ENCODE data around the gene CYBB.

Gene CYBB

GRCh38 chrX:37830371-37830770 is 50.5 kb downstream of the CYBB start:
- Histone ChIP-seq H3K27ac (ENCODE audit: low read depth, low read length) (no peak overlapping the region), H3K27me3 (ENCODE audit: insufficient read depth, low read length) (no peaks in the 10 kb centered on the region), H3K4me1 (ENCODE audit: control insufficient read depth, insufficient read depth, low read length, unreplicated experiment) (no peaks in the 10 kb centered on the region), H3K36me3 (ENCODE audit: insufficient read depth, low read length) (no peaks in the 10 kb centered on the region), H3K4me3 (ENCODE audit: low read depth, low read length) (no peak overlapping the region), H2AFZ (ENCODE audit: low read length, unreplicated experiment) (no peak overlapping the region), H3K79me2 (ENCODE audit: control insufficient read depth, insufficient read depth, low read length, unreplicated experiment) (no peaks in the 10 kb centered on the region)

GRCh38 chrX:37834937-37835336 is 55.1 kb downstream of the CYBB start:
- Histone ChIP-seq H3K27ac (ENCODE audit: low read depth, low read length) (no peak overlapping the region), H3K4me1 (ENCODE audit: control insufficient read depth, insufficient read depth, low read length, unreplicated experiment) (no peaks in the 10 kb centered on the region), H3K4me3 (ENCODE audit: low read depth, low read length) (no peak overlapping the region), H3K36me3 (ENCODE audit: insufficient read depth, low read length) (no peaks in the 10 kb centered on the region), H3K27me3 (ENCODE audit: insufficient read depth, low read length) (no peaks in the 10 kb centered on the region), H3K79me2 (ENCODE audit: control insufficient read depth, insufficient read depth, low read length, unreplicated experiment) (no peaks in the 10 kb centered on the region), H2AFZ (ENCODE audit: low read length, unreplicated experiment) (no peak overlapping the region)

- Histone ChIP-seq H3K4me3 (ENCODE audit: low read depth, low read length) (no peak overlapping the region), H3K4me1 (ENCODE audit: control insufficient read depth, insufficient read depth, low read length, unreplicated experiment) (no peaks in the 10 kb centered on the region), H3K27ac (ENCODE audit: low read depth, low read length) (no peak overlapping the region), H3K36me3 (ENCODE audit: insufficient read depth, low read length) (no peaks in the 10 kb centered on the region), H3K79me2 (ENCODE audit: control insufficient read depth, insufficient read depth, low read length, unreplicated experiment) (no peaks in the 10 kb centered on the region), H3K27me3 (ENCODE audit: insufficient read depth, low read length) (no peaks in the 10 kb centered on the region), H2AFZ (ENCODE audit: low read length, unreplicated experiment) (no peak overlapping the region)
These were observed 61.1 kb downstream of the CYBB start for GRCh38 chrX:37840931-37841330.

- Histone ChIP-seq H3K27me3 (ENCODE audit: insufficient read depth, low read length) (no peaks in the 10 kb centered on the region), H3K4me1 (ENCODE audit: control insufficient read depth, insufficient read depth, low read length, unreplicated experiment) (peaks cover 7% of the 10 kb centered on the region), H3K4me3 (ENCODE audit: low read depth, low read length) (no peak overlapping the region), H3K36me3 (ENCODE audit: insufficient read depth, low read length) (no peaks in the 10 kb centered on the region), H3K27ac (ENCODE audit: low read depth, low read length) (no peak overlapping the region), H3K79me2 (ENCODE audit: control insufficient read depth, insufficient read depth, low read length, unreplicated experiment) (no peaks in the 10 kb centered on the region), H2AFZ (ENCODE audit: low read length, unreplicated experiment) (no peak overlapping the region)
These were observed 64.8 kb downstream of the CYBB start for GRCh38 chrX:37844622-37845021.

- Histone ChIP-seq H3K27ac (ENCODE audit: low read depth, low read length) (no peak overlapping the region), H3K4me1 (ENCODE audit: control insufficient read depth, insufficient read depth, low read length, unreplicated experiment) (peaks cover 7% of the 10 kb centered on the region), H3K27me3 (ENCODE audit: insufficient read depth, low read length) (no peaks in the 10 kb centered on the region), H3K79me2 (ENCODE audit: control insufficient read depth, insufficient read depth, low read length, unreplicated experiment) (no peaks in the 10 kb centered on the region), H3K4me3 (ENCODE audit: low read depth, low read length) (peak overlapping the region; percentile 82), H2AFZ (ENCODE audit: low read length, unreplicated experiment) (no peak overlapping the region), H3K36me3 (ENCODE audit: insufficient read depth, low read length) (no peaks in the 10 kb centered on the region)
These were observed 66.3 kb downstream of the CYBB start for GRCh38 chrX:37846141-37846540.

GRCh38 chrX:37846558-37846933 is 66.7 kb downstream of the CYBB start:
- Histone ChIP-seq H3K27me3 (ENCODE audit: insufficient read depth, low read length) (no peaks in the 10 kb centered on the region), H3K27ac (ENCODE audit: low read depth, low read length) (0 out of 2 replicates have a peak overlapping the region, but pooled peaks have one; percentile 55), H2AFZ (ENCODE audit: low read length, unreplicated experiment) (no peak overlapping the region), H3K4me1 (ENCODE audit: control insufficient read depth, insufficient read depth, low read length, unreplicated experiment) (peaks cover 7% of the 10 kb centered on the region), H3K4me3 (ENCODE audit: low read depth, low read length) (peak overlapping the region; percentile 82), H3K36me3 (ENCODE audit: insufficient read depth, low read length) (no peaks in the 10 kb centered on the region), H3K79me2 (ENCODE audit: control insufficient read depth, insufficient read depth, low read length, unreplicated experiment) (no peaks in the 10 kb centered on the region)

- H3K4me3 ChIP-seq (ENCODE audit: low read depth, low read length) = peak within 1 kb of the TSS; percentile 82
- no peaks in the 10 kb centered on the region for H3K36me3 ChIP-seq (ENCODE audit: insufficient read depth, low read length)
- no peaks in the 10 kb centered on the region for H3K79me2 ChIP-seq (ENCODE audit: control insufficient read depth, insufficient read depth, low read length, unreplicated experiment)
- peak within 1 kb of the TSS; percentile 91 for H2AFZ ChIP-seq (ENCODE audit: low read length, unreplicated experiment)
- peaks cover 7% of the 10 kb centered on the region for H3K4me1 ChIP-seq (ENCODE audit: control insufficient read depth, insufficient read depth, low read length, unreplicated experiment)
- peak within 1 kb of the TSS; percentile 55 for H3K27ac ChIP-seq (ENCODE audit: low read depth, low read length)
- H3K27me3 ChIP-seq (ENCODE audit: insufficient read depth, low read length) = no peaks in the 10 kb centered on the region
These were observed 67.3 kb downstream of the CYBB start, which contains the start of gene DYNLT3 for GRCh38 chrX:37846934-37847732. DYNLT3 (minus strand) TSS chrX:37847571; CDS start chrX:37847510, 61 bp downstream.

GRCh38 chrX:37847733-37848197 is 67.9 kb downstream of the CYBB start:
- H3K27me3 ChIP-seq (ENCODE audit: insufficient read depth, low read length) = no peaks in the 10 kb centered on the region
- no peaks in the 10 kb centered on the region for H3K36me3 ChIP-seq (ENCODE audit: insufficient read depth, low read length)
- peak overlapping the region; percentile 91 for H2AFZ ChIP-seq (ENCODE audit: low read length, unreplicated experiment)
- H3K4me1 ChIP-seq (ENCODE audit: control insufficient read depth, insufficient read depth, low read length, unreplicated experiment) = peaks cover 7% of the 10 kb centered on the region
- no peaks in the 10 kb centered on the region for H3K79me2 ChIP-seq (ENCODE audit: control insufficient read depth, insufficient read depth, low read length, unreplicated experiment)
- peak overlapping the region; percentile 82 for H3K4me3 ChIP-seq (ENCODE audit: low read depth, low read length)
- H3K27ac ChIP-seq (ENCODE audit: low read depth, low read length) = peak overlapping the region; percentile 55

- Histone ChIP-seq H3K27me3 (ENCODE audit: insufficient read depth, low read length) (no peaks in the 10 kb centered on the region), H3K36me3 (ENCODE audit: insufficient read depth, low read length) (no peaks in the 10 kb centered on the region), H3K4me3 (ENCODE audit: low read depth, low read length) (no peak overlapping the region), H3K4me1 (ENCODE audit: control insufficient read depth, insufficient read depth, low read length, unreplicated experiment) (no peaks in the 10 kb centered on the region), H3K27ac (ENCODE audit: low read depth, low read length) (no peak overlapping the region), H2AFZ (ENCODE audit: low read length, unreplicated experiment) (no peak overlapping the region), H3K79me2 (ENCODE audit: control insufficient read depth, insufficient read depth, low read length, unreplicated experiment) (no peaks in the 10 kb centered on the region)
These were observed 74.3 kb downstream of the CYBB start for GRCh38 chrX:37854148-37854547.

- Histone ChIP-seq H3K36me3 (ENCODE audit: insufficient read depth, low read length) (no peaks in the 10 kb centered on the region), H3K4me3 (ENCODE audit: low read depth, low read length) (no peak overlapping the region), H2AFZ (ENCODE audit: low read length, unreplicated experiment) (no peak overlapping the region), H3K79me2 (ENCODE audit: control insufficient read depth, insufficient read depth, low read length, unreplicated experiment) (no peaks in the 10 kb centered on the region), H3K27me3 (ENCODE audit: insufficient read depth, low read length) (no peaks in the 10 kb centered on the region), H3K4me1 (ENCODE audit: control insufficient read depth, insufficient read depth, low read length, unreplicated experiment) (no peaks in the 10 kb centered on the region), H3K27ac (ENCODE audit: low read depth, low read length) (no peak overlapping the region)
These were observed 74.9 kb downstream of the CYBB start for GRCh38 chrX:37854748-37855147.

GRCh38 chrX:37860721-37861120 is 80.9 kb downstream of the CYBB start:
- H3K4me1 ChIP-seq (ENCODE audit: control insufficient read depth, insufficient read depth, low read length, unreplicated experiment) = no peaks in the 10 kb centered on the region
- H3K27me3 ChIP-seq (ENCODE audit: insufficient read depth, low read length) = no peaks in the 10 kb centered on the region
- no peaks in the 10 kb centered on the region for H3K36me3 ChIP-seq (ENCODE audit: insufficient read depth, low read length)
- H3K79me2 ChIP-seq (ENCODE audit: control insufficient read depth, insufficient read depth, low read length, unreplicated experiment) = no peaks in the 10 kb centered on the region
- H2AFZ ChIP-seq (ENCODE audit: low read length, unreplicated experiment) = no peak overlapping the region
- no peak overlapping the region for H3K4me3 ChIP-seq (ENCODE audit: low read depth, low read length)
- H3K27ac ChIP-seq (ENCODE audit: low read depth, low read length) = no peak overlapping the region

Measured in ACC112 (cell line).